Loucy (cell line): ENCODE results near the gene CUBN.

Experiments used
- H2AFZ ChIP-seq: fragments of 200-600 bp; sonication (generic); 2 replicates; pipeline ENCODE4 v1.6.0; 2016; ENCODE audit warnings: antibody characterized with exemption, mild to moderate bottlenecking, low read length, moderate library complexity
- H3F3A ChIP-seq: fragments of 200-600 bp; 2 replicates; pipeline ENCODE4 v1.6.0; 2016; ENCODE audit warnings: antibody characterized with exemption, low read depth, mild to moderate bottlenecking
- H3K27me3 ChIP-seq: fragments of 200-600 bp; sonication (generic); 2 replicates; pipeline ENCODE4 v1.6.1; 2014; ENCODE audit warnings: low read length, mild to moderate bottlenecking; ENCODE audit not compliant: insufficient read depth, poor library complexity, severe bottlenecking
- H3K36me3 ChIP-seq: fragments of 200-600 bp; sonication (generic); 2 replicates; pipeline ENCODE4 v1.6.1; 2016; ENCODE audit warnings: low read length; ENCODE audit not compliant: insufficient read depth
- H3K4me1 ChIP-seq: fragments of 200-600 bp; sonication (generic); 2 replicates; pipeline ENCODE4 v1.5.1; 2014; ENCODE audit warnings: low read length, mild to moderate bottlenecking; ENCODE audit not compliant: insufficient read depth, poor library complexity, severe bottlenecking
- H3K4me2 ChIP-seq: fragments of 200-600 bp; sonication (generic); 2 replicates; pipeline ENCODE4 v1.6.0; 2014; ENCODE audit warnings: antibody characterized with exemption, low read length, low read depth, mild to moderate bottlenecking; ENCODE audit not compliant: poor library complexity, severe bottlenecking
- H3K4me3 ChIP-seq: fragments of 200-600 bp; sonication (generic); 2 replicates; pipeline ENCODE4 v1.5.1; 2014; ENCODE audit warnings: low read length, mild to moderate bottlenecking, mixed read lengths; ENCODE audit not compliant: poor library complexity, severe bottlenecking
- H3K79me2 ChIP-seq: fragments of 200-600 bp; sonication (generic); 2 replicates; pipeline ENCODE4 v1.6.1; 2014; ENCODE audit warnings: low read length; ENCODE audit not compliant: insufficient read depth
- H3K9ac ChIP-seq: fragments of 200-600 bp; sonication (generic); 2 replicates; pipeline ENCODE4 v1.6.0; 2014; ENCODE audit warnings: mild to moderate bottlenecking, low read depth, low read length, moderate library complexity; ENCODE audit not compliant: poor library complexity, severe bottlenecking
- H3K9me2 ChIP-seq: fragments of 200-600 bp; sonication (generic); replicated peaks from 2 replicates; pipeline ENCODE4 v1.6.1; 2016; ENCODE audit warnings: low read depth, low read length, mixed read lengths
- H3K9me3 ChIP-seq: fragments of 200-600 bp; sonication (generic); 2 replicates; pipeline ENCODE4 v1.6.1; 2014; ENCODE audit warnings: mild to moderate bottlenecking, antibody characterized with exemption, low read length, low read depth; ENCODE audit not compliant: insufficient read depth
- H4K20me1 ChIP-seq: fragments of 200-600 bp; sonication (generic); 2 replicates; pipeline ENCODE4 v1.6.0; 2014; ENCODE audit warnings: antibody characterized with exemption, low read length, mild to moderate bottlenecking; ENCODE audit not compliant: insufficient read depth, poor library complexity, severe bottlenecking
- EZH2phosphoT487 ChIP-seq: fragments of 200-600 bp; IDR thresholded peaks from 2 replicates; pipeline ENCODE4 v1.6.1; 2018; ENCODE audit warnings: antibody characterized with exemption, mild to moderate bottlenecking, moderate library complexity, borderline replicate concordance
- TF ChIP-seq, protein P1 (sequence below): fragments of 200-600 bp; sonication (generic); conservative IDR thresholded peaks from 2 replicates; pipeline ENCODE4 v1.5.1; 2014; ENCODE audit warnings: mild to moderate bottlenecking, antibody characterized with exemption, low read length

CUBN gene

DNA sequence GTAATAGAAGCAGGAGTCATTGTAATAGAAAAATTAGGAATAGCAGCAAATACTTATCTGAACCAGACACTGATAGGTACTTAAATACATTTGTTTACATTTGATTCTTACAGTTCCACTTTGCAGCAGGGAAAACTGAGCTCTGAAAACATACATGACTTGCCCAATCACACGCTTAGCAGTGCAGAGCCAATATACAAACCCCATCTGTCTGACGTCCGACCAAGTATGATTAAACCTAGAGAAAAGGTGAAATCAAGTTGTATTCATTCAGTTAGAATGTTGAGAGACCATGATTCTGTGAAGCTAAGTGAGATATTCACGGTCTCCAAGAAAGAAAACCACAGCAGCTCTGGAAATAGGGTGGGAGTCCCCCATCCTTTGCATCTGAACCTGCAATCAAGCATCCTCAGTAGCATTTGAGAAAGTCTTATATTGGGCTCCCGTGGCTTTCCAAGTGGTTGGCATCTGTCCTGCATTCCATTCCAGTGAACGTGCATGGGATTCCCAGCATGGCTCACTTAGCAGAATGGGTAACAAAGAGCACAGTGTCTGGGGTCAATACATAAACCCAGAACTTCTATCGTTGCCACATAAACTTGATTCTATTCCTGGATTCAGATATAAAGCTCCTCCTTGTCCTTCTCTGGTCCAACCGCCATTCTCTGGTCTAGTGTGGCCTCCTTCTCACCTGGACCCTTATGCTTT lies 163.7 kb downstream of the CUBN start:
- Histone ChIP-seq H3K9me2 (no peaks in the 10 kb centered on the region), H3K4me1 (no peaks in the 10 kb centered on the region), H3F3A (no peaks in the 10 kb centered on the region), H3K79me2 (no peaks in the 10 kb centered on the region), H3K36me3 (no peaks in the 10 kb centered on the region), H3K4me3 (no peak overlapping the region), H3K9me3 (no peaks in the 10 kb centered on the region), H3K4me2 (no peak overlapping the region), H2AFZ (no peak overlapping the region), H3K9ac (no peak overlapping the region), H4K20me1 (no peaks in the 10 kb centered on the region), H3K27me3 (no peaks in the 10 kb centered on the region)
- TF ChIP-seq, protein P1, sequence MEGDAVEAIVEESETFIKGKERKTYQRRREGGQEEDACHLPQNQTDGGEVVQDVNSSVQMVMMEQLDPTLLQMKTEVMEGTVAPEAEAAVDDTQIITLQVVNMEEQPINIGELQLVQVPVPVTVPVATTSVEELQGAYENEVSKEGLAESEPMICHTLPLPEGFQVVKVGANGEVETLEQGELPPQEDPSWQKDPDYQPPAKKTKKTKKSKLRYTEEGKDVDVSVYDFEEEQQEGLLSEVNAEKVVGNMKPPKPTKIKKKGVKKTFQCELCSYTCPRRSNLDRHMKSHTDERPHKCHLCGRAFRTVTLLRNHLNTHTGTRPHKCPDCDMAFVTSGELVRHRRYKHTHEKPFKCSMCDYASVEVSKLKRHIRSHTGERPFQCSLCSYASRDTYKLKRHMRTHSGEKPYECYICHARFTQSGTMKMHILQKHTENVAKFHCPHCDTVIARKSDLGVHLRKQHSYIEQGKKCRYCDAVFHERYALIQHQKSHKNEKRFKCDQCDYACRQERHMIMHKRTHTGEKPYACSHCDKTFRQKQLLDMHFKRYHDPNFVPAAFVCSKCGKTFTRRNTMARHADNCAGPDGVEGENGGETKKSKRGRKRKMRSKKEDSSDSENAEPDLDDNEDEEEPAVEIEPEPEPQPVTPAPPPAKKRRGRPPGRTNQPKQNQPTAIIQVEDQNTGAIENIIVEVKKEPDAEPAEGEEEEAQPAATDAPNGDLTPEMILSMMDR, result no peak
- TF ChIP-seq EZH2phosphoT487, result no peak

DNA sequence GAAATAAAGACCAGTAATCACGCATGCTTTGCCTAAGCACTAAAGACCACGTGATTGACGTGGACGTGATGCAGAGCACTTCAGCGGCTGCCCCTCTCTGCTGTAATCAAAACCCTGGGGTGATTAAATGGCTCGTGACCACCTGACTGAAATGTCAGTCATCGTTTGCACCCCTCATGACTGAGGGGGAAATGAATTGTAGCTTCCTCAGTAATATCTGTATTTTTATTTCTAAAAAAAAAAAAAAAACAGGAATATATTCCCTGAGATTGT lies 164.3 kb downstream of the CUBN start:
- no peaks in the 10 kb centered on the region for H3F3A ChIP-seq
- H2AFZ ChIP-seq, result no peak overlapping the region
- no peak overlapping the region for H3K4me3 ChIP-seq
- H3K36me3 ChIP-seq, result no peaks in the 10 kb centered on the region
- H3K4me1 ChIP-seq, result no peaks in the 10 kb centered on the region
- H3K9me2 ChIP-seq, result no peaks in the 10 kb centered on the region
- no peak overlapping the region for H3K9ac ChIP-seq
- H3K79me2 ChIP-seq, result no peaks in the 10 kb centered on the region
- H3K9me3 ChIP-seq, result no peaks in the 10 kb centered on the region
- H3K27me3 ChIP-seq, result no peaks in the 10 kb centered on the region
- TF ChIP-seq, protein P1, result no peak
- TF ChIP-seq EZH2phosphoT487, result no peak
- no peaks in the 10 kb centered on the region for H4K20me1 ChIP-seq
- H3K4me2 ChIP-seq, result no peak overlapping the region

DNA sequence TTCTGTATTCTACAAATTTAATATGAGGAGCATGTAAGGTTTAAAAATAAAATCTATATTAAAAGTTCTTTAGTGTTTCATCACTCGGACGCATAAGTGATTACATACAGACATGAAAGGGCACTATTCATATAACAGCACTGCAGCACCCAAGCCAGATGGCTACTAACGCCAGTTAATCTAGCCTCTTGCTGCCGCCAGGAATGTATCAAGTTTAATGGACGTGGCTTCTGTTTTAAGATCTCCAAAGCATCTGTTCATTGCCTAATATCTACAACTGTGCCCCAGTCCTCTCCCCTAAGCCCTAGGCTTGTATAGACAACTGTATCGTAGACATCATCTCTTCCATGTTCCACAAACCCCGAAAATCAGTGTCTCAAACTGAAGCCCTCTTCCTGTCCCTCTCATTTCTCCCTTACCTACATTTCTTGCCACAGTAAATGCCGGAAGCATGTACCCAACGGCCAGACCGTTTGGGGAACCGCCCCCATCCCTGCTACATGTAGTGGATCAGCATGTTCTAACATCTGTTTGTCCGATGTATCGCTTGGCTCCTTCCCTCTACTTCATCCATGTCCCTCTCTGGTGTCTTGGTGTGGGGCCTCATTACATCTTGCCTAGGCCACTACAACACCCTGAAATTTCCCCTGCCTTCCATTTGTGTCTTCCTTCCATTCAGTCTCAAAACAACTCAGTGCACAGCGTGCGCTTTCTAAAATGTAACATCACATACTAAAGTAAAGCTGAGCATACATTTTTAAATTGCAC lies 164.9 kb downstream of the CUBN start:
- Histone ChIP-seq H3K79me2 (no peaks in the 10 kb centered on the region), H3K4me1 (no peaks in the 10 kb centered on the region), H3K36me3 (no peaks in the 10 kb centered on the region), H4K20me1 (no peaks in the 10 kb centered on the region), H3K9ac (no peak overlapping the region), H3K9me3 (no peaks in the 10 kb centered on the region), H2AFZ (no peak overlapping the region), H3K4me3 (no peak overlapping the region), H3K4me2 (no peak overlapping the region), H3K9me2 (no peaks in the 10 kb centered on the region), H3K27me3 (no peaks in the 10 kb centered on the region), H3F3A (no peaks in the 10 kb centered on the region)
- TF ChIP-seq, protein P1, result no peak
- TF ChIP-seq EZH2phosphoT487, result no peak
